GM19463 (cell line): ENCODE data around the gene PDHB.
"Not testable (repeated sequence)": the region's sequence is repeated elsewhere in the genome, so short reads cannot be mapped to it uniquely, and the experiment has no call there.

Experiments used
- ATAC-seq: cut with Tn5 transposase; IDR thresholded peaks from one replicate; pipeline ENCODE4 v1.9.1; 2021; ENCODE audit warnings: mild to moderate bottlenecking, moderate library complexity; ENCODE audit not compliant: unreplicated experiment

The PDHB gene

GRCh38 chr3:58440996-58441355 is 7.3 kb upstream of the PDHB start:
- ATAC-seq = not testable (repeated sequence)

GRCh38 chr3:58437276-58437675 is 3.6 kb upstream of the PDHB start:
- not testable (repeated sequence) for ATAC-seq

GRCh38 chr3:58434990-58435389 is 1.4 kb upstream of the PDHB start:
- ATAC-seq = no peak

GRCh38 chr3:58434511-58434910 is 879 bp upstream of the PDHB start:
- no peak for ATAC-seq

GRCh38 chr3:58434168-58434504 is 504 bp upstream of the PDHB start:
- no peak for ATAC-seq

DNA sequence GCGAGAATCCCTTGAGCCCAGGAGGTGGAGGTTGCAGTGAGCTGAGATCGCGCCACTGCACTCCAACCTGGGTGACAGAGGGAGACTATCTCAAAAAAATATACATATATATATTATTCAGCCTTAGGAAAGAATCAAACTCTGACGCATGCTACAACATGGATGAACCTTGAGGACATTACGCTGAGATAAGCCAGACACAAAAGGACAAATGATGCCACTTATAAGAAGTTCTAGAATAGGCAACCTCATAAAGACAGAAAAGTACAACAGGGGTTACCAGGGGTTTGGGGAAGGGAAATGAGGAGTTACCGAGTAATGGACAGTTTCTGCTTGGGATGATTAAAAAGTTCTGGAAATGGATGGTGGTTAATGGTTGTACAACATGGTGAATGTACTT is 727 bp downstream of the PDHB start:
- ATAC-seq = no peak

DNA sequence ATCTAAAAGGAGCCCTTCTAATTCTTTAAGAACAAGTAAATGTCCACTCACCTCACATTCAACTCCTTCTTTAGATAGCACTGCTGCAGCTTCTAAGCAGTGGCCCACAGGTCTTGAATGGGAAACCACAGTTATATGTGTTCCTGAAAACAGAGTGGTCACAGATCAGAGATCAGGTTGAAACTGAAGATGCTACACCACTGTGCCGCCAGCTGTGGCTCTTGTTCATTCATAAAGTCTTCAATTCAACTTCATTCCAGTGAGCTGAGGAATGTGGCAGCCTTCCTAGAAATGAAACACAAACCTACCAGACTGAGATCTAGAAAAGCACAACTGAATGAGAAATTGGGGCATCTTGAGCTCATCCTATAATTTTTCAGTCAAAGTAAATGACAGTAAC is 4.0 kb downstream of the PDHB start:
- ATAC-seq = peak; percentile 23

GRCh38 chr3:58427661-58428361 is 5.8 kb downstream of the PDHB start:
- ATAC-seq = no peak

- ATAC-seq = no peak
These were observed 7.8 kb downstream of the PDHB start for GRCh38 chr3:58425782-58426181.

DNA sequence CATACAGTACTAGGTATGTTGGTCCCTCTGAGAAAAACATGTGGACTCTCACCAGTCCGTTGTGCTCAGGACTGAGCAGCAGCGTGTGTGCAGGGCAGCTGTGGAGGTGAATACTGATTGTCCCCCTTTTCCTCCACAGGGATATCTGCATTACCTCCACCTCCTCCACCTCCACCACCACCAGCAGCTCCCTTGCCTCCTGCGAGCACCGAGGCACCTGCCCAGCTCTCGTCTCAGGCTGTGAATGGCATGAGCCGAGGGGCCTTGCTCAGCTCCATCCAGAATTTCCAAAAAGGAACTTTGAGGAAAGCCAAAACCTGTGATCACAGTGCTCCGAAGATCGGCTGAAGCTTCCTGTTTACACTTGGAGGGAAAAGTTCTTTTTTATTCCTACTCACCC is 9.0 kb downstream of the PDHB start:
- ATAC-seq = no peak

DNA sequence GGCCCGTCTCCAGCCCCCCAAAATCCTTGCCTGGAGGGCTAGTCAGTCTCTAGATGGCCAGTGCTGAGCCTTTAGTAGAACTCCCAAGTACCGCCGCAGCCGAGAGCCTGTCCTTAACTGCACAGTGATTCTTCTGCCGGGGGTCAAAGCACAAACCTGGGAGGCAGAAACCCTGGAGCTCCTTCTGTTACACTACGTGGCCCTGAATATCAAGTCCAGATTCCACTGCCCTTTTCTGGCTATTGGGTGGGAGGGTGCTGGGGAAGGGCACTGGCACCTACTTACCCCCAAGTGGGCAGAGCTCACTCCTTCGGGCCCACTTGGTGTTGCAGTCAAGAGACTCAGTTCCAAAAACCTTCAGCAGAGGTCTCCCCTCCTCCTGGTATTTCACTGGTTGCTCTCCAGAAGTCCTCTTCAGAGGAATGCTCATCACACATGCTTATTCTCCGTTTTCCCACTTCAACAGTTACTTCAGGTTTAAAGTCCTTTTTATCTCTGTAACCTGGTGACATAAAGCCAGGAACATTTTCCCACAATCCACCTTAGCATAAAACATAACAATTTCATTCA is 10.8 kb downstream of the PDHB start:
- ATAC-seq = no peak

DNA sequence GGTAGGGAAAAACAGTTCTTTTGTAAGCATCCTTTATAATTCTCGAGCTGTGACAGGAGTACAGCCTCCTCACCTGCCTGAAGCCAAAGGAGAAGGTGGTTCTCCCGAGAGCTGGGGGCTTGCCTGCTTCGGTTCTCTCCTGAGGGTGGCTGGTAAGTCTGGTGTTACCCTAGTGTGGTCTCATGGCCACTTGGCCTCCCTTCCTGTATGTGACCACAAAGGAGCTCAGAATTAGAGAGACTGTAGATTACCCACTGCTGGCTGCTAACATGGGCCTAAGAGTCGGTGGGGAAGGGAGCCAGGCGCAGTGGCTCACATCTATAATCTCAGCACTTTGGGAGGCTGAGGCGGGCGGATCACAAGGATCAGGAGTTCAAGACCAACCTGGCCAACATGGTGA is 12.6 kb downstream of the PDHB start:
- no peak for ATAC-seq

GRCh38 chr3:58419780-58420507 is 13.7 kb downstream of the PDHB start:
- ATAC-seq = peak; percentile 81

DNA sequence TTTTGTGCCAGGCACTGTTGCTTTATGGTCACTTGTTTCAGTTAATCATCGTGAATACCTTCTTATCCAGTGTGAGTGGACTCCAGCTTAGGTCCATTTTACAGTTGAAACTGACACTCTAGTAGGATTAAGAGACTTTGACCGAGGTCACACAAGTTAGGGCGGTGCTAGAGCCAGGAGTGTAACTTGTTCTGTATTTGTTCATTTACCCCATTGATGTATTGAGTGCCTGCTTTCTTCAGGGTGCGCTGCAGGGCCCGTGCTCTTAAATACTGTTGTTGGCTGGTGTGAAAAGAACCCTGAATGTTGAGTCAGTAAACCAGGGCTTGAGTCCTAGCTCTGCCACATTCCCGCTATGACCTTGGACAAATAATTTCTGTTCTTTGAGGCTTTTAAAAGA is 15.4 kb downstream of the PDHB start:
- no peak for ATAC-seq

GRCh38 chr3:58417075-58417474 is 16.6 kb downstream of the PDHB start:
- ATAC-seq = no peak

DNA sequence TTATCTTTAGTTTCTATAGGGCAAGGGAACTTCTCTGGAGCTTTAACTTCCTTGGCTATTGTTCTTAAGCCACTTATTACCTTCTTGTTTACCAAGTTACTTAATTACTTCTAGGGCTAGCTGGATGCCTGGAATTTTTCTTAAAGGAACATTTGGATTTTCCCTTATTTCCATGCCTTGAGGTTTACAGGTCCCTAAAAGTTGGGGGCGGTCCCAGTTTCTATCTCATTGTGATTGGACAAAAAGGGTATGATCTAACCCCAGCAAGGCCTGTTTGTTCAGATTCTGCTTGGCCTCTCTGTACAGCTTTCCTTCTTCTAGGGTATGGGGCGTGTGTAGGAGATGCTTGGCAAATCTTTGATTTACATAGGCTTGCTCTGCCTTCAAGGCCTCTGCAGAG is 17.4 kb downstream of the PDHB start:
- no peak for ATAC-seq

- ATAC-seq = no peak
These were observed 19.0 kb downstream of the PDHB start for GRCh38 chr3:58414538-58415197.

DNA sequence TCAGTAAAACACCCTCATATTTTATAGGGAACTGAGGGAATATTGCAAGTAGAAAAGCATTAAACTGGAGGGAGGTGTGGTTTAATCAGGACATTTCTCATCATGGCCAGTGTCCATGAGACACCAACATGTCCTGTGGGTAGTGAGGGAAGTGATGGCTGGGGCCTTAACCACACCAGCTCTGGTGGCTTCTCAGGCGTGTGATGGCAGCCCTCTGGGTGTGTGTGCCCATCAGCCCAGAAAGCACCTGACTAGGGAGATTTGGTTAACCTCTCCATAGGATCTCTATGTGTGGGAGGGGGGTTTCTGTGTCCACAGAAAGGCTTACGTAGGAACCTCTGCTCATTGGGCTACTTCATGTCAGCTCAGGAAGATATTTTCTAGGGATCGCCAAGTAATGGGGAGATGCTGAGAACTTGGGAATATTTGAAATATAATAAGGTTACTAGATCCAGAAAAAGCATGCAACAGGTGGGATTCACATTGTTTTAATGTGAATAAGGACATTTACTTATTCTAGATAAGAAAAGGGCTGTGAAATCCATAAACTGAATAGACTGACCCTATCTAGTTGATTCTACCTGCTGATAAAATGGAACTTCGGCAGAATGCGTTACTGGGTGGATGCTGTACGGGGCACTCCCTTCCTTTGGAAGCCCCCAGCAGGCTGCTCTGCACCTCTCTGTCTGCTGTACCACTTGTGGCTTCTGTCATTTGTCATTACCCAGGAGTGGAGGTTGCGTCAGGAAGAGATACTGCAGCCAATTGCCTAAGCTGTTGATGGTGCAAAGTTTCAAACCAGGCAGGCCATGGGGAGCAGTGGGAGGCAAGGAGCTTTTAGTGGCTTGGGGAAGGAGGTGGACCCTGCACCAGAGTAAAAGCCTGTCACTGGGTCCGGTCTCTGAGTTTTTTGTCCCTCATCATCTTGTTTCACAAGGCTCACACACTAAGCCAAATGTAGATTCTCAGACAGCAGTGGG is 21.5 kb downstream of the PDHB start:
- ATAC-seq = peak; percentile 58

- no peak for ATAC-seq
These were observed 22.6 kb downstream of the PDHB start for GRCh38 chr3:58411036-58411435.

DNA sequence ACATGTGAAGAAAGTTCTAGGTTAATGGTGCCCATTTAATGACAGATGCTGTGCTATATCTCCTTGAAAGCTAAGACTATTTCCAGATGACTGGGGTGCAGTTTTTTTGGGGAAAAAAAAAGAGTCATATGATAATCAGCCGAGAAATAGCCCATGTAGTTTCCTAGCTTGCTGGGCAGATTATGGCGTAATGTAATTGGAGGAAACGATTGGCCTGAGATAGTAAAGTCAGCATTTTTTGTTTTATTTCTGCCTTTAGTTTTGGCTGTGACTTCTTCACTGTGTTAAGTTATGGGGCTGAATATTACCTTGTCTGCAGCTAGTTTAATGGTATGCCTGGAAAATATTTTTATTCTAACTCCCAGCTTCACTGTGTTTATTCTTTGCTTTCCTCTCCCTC is 24.0 kb downstream of the PDHB start:
- no peak for ATAC-seq

DNA sequence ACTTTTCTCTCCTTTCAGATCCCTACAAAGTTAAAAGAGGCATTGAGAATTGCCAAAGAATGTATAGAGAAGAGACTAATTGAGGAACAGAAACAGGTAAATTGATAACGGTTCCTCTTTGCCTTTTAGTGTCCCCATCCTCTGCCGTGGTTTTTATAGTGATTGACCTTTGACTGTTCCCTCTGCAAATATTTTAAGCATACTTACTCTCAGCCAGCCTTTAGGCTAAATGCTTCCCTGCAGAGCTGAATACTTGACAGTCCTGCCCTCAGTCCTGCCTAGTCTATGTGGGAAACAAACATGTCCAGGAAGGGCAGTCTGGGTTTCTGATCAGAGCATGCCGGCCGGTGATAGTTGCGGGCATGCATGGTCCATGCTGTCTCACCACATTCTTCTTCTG is 24.7 kb downstream of the PDHB start:
- no peak for ATAC-seq
